Smooth muscle cell of the brain vasculature (primary cell): ENCODE results near the gene MAG.
"Not testable (repeated sequence)": the region's sequence is repeated elsewhere in the genome, so short reads cannot be mapped to it uniquely, and the experiment has no call there.

Experiments used
- DNase-seq: peaks from one replicate; pipeline ENCODE4 v3.0.0-alpha.2; 2012; ENCODE audit warnings: low read depth, low spot score

The MAG gene

DNA sequence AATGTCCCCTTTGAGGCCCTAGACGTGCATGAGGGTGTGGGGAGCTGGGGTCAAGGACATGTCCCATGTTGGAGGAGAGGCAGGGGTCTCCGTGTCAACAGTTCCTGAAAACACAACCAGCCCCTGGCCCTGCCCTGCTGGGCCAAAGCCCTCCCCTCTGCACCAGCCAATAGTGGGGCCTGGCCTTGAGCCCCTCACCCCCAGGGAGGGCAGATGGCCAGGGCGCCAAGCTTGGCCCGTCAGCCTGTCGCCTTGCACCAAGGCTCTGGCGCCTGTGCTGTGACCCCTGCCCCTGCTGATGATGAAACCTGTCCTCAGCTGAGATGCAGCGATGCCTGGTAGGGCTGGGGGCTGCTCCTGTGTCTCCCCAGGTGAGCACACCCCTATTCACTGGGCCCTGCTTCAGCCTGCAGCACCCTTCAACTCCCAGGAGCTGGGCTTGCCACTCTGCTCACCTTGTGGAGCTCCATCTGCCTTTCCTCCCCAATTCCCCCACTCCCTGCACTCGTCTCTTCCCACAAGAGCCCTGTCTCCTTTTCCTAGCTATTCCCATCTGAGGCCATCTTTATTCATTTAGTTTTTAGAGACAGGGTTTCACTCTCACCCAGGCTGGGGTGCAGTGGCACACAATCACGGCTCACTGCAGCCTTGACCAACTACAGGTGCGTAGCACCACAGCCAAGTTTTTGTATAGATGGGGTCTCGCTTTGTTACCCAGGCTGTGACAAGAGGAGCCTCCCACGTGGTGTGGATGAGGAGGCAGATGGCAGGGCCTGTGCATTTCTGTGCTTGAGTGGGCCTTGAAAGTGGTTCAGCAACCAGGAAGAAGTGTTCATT lies 11.8 kb upstream of the MAG start:
- no peak for DNase-seq

DNA sequence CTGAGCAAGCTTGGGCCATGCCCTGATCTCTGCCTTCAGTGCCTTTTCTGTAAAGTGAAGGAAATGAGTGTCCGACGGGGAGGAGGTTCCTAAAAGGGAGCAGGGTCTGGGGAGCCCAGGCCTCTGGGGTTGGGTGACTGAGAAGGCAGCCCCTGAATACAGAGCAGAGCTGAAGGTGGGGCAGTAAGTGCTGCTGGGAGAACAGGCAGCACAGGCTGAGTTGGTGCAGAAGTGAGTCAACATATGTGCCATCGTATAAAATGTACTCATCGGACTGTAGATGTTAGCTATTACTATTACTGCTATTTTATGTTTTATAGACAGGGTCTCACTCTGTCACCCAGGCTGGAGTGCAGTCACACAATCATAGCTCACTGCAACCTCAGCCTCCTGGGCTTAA lies 10.7 kb upstream of the MAG start:
- DNase-seq = no peak

DNA sequence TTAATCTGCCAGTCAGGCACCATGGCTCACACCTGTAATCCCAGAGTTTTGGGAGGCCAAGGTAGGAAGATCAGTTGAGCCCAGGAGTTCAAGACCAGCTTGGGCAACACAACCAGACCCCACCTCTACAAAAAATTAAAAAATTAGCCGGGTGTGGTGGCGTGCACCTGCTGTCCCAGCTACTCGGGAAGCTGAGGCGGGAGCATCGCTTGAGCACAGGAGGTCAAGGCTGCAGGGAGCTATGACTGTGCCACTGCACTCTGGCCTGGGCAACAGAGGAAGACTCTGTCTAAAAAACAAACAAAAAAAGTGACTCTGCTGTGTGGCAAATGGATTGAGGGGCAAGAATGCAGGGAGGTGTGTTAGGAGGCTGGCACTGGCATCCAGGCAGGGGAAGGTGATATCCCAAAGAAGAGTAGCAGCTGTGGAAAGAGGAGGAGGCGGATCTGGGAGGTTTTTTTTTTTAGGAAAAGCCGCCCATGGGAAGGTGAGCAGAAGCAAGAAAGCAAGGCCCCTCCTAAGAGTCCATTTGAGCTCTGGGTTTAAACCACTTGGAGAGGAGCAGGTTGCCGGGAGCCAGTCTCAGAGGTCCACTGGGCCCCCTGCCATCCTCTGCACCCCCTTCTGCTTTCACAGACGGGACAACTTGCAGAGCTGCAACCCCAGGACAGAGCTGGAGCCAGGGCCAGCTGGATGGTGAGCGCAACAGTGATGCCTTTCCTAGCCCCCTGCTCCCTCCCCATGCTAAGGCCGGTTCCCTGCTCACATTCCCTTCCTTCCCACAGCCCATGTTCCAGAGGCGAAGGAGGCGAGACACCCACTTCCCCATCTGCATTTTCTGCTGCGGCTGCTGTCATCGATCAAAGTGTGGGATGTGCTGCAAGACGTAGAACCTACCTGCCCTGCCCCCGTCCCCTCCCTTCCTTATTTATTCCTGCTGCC lies 7.5 kb upstream of the MAG start:
- no peak for DNase-seq

DNA sequence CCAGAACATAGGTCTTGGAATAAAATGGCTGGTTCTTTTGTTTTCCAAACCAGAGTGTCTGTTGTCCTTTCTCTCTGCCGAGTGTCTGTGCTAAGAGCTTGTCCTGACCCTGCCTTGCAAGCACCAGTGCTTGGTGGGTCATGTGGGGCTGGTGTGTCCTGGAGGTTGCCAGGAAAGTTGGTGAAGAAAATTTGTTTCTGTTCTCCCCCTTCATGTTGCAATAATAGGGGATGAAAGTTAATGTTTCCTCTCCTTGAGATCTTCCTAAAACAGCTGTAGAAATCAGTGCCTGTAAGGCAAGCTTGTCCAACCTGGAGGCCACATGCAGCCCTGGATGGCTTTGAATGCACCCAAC lies 6.9 kb upstream of the MAG start:
- DNase-seq = no peak

DNA sequence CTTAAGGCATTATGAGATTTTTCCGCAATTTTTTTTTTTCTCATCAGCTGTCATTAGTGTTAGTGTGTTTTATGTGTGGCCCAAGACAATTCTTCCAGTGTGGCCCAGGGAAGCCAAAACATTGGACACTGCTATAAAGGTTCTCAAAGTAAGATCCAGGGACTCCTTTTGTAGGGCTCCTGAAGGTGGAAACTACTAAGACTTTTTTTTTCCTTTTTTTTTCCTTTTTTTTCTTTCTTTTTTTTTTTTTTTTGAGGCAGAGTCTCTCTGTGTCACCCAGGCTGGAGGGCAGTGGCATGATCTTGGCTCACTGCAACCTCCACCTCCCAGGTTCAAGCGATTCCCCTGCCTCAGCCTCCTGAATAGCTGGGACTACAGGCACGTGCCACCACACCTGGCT lies 6.5 kb upstream of the MAG start:
- DNase-seq = not testable (repeated sequence)

DNA sequence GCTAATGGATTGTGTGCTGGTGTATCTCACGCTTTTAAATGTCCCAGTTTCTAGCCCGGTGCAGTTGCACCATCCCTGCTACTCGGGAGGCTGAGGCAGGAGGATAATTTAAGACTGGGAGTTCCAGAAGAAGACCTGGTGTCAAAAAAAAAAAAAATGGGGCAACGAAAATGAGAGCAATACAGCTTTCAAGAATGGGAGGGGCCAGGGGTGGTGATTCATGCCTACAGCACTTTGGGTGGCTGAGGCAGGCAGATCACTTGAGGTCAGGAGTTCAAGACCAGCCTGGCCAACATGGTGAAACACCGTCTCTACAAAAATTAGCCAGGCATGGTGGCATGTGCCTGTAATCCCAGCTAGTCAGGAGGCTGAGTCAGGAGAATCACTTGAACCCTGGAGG lies 5.9 kb upstream of the MAG start:
- DNase-seq = not testable (repeated sequence)

DNA sequence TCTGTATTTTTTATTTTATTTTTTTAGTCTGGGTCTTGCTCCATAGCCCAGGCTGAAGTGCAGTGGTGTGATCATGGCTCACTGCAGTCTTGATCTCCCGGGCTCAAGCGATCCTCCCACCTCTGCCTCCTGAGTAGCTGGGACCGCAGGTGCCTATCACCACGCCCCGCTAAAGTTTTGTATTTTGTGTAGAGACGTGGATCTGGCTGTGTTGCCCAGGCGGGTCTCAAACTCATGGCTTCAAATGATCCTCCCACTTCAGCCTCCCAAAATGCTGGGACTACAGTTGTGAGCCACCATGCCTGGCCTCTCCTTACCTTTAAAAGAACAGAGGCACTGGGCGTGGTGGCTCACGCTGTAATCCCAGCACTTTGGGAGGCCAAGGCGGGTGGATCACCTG lies 4.2 kb upstream of the MAG start:
- DNase-seq = no peak

DNA sequence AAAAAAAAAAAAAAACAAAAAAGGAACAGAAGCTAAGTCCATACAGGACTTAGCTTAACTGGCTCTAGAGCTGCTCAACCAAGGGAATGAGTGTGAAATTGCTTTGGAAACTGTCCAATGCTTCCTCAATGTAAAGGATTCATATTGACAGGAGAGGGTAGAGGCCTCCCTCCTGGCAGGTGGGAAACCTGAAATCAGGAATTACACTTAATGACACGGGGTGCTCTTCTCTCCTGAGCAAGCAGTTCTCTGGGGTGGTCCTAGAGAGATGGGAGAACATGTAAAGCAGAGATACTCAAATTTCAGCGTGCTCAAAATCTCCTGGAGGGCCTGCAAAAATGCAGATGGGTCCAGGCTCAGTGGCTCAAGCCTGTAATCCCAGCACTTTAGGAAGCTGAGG lies 3.6 kb upstream of the MAG start:
- DNase-seq = no peak

DNA sequence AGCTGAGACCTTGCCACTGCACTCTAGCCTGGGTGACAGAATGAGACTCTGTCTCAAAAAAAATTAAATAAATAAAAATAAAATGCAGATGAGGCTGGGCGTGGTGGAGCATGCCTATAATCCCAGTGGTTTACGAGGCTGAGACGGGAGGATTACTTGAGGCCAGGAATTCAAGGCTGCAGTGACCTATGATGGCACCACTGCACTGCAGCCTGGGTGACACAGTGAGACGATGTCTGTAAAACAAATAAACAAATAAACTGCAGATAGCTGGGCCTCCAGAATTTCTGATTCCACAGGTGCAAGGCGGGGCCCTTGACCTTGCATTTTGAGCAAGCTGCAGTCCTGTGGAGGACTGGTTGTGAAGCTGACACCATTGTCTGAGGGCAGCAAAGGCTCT lies 3.1 kb upstream of the MAG start:
- no peak for DNase-seq

DNA sequence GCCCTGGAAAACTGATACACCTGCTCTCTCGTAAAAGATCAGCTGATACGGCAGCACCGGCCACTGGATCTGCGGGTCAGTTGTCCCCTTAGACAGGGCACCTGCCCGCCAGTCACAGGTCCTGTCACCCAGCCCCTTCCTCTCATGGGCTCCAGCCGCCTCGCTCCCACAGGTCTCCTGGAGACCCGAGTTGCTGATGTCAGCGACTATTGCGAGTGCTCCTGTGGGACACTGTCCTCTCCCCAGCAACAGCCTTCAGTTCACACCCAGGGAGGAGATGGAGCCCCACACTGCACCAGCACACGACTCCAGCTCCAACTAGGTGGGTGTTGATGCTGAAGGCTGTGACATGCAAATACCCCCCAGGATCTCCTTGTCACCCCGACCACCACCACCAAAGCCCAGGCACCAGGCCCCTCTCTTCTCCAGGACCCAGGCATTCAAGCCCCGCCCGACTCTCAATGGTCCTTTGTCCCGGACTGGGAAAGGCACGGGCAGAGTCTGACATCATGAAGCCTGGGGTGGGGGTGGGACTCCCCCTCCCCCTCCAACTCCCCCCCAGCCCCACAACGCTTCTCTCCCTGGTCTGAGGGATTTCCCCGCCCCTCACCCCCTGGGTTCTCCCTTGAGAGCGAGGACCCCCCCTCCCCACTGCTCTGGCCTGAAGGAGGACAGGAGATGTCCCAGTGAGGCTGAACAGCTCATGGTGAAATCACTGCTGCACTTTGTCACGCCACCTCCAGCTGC lies 1.4 kb upstream of the MAG start:
- DNase-seq = no peak

DNA sequence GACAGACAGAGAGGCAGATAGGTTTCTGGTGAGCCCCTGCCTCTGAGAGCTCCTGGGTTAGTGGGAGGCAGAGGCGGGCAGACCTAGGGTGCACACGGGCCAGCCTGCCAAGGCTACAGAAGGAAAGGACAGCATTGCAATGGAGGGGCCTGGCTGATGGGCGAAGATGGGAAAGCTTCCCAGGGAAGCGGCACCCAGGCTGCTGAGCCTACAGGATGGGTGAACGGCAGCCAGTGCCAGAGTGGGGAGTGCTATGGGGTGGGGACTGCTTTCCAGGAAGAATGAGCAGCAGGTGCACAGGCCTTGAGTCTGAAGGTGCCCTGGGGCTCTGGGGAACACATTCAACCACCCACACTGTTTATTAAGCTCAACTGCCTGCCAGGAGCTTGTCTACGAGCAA lies 702 bp upstream of the MAG start:
- DNase-seq = no peak

DNA sequence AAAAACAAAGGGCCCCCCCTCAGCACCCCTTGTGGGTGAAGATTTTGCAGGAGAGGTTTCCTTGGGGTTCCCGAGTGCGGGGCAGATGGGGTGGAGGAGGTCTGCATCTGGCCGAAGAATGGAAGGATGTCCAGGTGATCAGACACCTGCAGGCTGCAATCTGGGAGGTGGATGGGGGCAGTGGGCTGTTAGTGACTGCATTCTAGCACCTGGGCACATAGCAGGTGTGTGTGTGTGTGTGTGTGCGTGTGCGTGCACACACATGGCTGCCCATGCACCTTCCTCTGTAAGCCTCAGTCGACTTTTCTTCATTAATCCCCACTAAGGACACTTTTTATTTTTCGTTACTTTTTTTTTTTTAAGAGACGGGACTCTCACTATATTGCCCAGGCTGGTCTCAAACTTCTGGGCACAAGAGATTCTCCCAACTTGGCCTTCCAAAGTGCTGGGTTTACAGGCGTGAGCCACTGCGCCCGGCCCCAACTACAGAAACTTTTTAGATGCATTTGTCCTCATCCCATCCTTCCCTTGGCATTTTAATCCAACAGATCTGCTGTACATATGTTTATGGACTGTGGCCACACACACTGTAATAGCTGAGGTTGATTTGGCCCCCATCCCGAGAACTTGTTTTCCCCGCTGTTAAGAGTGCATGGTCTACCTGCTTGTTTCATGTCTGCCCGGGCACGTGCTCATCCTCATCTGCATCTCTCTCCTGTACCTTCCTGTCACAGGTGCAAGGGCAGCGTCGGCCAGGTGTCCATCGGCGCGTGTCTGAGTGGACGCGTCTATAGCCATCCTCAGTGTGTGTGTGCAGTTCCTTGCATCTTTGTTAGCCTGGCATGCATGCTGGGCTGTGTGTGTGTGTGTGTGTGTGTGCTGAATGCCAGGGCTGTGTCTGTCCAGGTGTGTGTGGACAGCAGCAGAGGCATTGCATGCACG lies 731 bp downstream of the MAG start:
- no peak for DNase-seq

DNA sequence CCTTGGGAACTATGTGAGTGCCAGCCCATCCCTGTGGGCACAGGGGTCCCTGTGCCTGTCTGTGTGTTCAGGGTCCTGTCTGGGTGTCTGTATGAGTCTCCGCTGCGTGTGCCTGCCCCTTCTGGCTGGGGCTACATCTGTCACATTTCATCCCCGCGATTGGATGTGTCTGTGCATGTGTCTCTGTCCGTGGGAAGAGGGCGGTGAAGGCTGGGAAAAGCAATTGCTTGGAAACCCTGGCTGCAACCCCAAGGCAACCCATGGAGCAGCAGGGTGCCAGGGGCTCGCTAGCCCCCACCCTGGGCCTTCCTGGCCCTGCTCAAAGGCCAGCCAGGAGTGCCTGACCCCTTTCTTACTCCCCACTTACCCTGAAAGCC lies 1.4 kb downstream of the MAG start:
- no peak for DNase-seq

DNA sequence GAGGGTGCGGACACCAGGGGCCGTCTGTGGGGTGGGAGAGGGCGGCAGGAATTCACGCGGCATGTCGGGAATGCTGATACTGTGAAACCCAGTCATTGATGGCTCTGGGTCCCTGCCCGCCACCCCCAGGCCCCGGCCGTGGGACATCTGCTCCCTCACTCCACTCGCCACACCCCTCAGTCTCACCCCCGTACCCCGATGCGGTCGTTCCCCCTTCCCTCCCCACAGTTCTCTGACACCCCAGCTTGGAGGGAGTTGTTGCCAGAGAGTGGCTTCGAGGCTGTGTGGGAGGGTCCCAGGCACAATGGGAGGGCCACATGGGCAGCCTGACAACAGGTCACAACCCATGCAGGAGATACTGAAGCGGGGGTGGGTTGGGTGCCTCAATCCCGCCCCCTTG lies 1.8 kb downstream of the MAG start:
- no peak for DNase-seq

DNA sequence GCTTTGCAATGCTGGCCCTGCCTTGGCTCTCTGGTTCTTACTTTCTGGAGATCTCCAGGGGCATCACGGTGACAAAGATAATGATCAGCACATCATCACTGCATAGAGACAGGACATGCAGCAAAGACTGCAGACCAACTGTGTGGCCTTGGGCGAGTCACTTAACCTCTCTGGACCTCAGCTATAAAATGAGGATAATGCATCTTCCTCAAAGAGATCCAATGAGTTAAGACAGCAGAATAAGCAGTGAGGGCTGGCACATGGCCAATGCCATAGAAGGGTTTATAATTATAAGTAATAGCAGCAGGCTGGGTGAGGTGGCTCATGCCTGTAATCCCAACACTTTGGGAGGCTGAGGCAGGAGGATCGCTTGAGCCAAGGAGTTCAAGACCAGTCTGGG lies 2.4 kb downstream of the MAG start:
- DNase-seq = no peak

DNA sequence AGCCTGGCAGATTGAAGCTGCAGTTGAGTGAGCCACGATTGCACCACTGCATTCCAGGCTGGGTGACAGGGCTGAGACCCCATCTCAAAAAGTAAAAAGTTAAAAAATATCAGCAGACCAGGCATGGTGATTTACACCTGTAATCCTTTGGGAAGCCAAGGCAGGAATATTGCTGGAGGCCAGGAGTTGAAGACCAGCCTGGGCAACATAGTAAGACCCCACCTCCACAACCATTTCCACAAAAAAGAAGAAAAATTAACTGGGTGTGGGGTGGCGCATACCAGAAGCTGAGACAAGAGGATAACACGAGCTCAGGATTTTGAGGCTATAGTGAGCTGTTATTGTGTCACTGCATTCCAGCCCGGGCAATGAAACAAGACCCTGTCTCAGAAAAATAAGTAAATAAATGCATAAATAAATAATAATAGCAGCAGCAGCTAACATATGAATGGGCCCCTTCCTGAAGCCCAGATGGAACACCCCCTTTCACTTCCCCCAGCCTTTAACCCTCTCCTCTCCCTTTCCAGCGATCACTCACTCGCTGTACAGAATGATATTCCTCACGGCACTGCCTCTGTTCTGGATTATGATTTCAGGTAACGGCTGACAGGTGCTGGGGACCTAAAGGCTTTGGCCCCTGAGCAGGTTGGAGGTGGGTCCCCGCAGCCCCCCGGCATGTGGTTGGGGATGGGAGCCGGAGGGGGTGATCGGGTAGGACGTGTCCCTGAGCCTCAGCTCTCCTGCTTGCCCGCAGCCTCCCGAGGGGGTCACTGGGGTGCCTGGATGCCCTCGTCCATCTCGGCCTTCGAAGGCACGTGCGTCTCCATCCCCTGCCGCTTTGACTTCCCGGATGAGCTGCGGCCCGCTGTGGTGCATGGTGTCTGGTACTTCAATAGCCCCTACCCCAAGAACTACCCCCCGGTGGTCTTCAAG lies 3.2 kb downstream of the MAG start:
- no peak for DNase-seq

DNA sequence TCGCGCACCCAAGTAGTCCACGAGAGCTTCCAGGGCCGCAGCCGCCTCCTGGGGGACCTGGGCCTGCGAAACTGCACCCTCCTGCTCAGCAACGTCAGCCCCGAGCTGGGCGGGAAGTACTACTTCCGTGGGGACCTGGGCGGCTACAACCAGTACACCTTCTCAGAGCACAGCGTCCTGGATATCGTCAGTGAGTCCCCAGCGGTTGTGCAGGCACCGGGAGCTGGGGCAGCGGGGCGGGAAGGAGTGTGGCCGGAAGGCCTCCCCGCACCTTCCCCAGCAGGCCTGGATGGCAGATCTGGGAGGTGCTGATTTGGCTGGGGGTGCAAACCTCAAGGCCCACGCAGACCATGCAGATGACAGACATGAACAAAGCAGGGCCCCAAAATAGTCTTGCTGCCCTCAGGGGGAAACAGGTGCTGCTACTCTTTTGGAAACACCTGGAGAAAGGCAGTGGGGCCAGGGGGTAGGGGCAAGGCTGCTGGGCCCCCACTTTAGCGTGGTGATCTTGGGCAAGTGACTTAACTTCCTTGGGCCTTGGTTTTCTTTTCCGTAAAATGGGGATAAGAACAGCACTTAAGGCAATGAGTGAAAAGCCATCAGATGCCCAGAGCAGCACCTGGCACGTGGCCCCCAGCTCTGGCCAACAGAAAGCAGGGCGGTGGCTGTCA lies 4.0 kb downstream of the MAG start:
- DNase-seq = no peak

DNA sequence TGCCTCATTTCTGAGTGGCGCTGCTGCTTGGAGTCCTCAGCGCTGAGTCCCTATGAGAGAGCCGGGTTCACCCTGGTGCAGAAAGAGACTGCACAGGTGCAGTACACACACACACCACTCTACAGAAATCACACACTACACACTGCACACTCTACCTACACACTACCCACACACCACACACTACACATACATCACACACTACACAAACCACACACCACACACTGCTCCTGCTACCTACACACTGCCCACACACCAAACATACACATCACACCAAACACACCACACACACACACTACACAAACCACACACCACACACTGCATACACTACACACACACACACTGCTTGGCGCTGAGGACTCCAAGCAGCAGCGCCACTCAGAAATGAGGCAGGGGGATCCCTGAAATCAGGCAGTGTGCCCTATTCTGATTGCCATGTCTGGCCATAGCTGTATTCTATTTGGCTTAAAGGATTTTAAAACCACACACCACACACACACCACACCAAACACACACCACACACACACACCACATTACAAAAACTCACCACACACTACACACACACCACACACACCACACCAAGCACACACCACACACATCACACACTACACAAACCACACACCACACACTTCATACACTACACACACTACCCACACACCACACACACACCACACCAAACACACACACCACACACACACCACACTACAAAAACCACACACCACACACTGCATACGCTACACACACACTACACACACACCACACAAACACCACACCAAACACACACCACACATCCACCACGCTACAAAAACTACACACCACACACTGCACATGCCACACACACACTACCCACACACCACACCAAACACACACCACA lies 4.9 kb downstream of the MAG start:
- DNase-seq = no peak

DNA sequence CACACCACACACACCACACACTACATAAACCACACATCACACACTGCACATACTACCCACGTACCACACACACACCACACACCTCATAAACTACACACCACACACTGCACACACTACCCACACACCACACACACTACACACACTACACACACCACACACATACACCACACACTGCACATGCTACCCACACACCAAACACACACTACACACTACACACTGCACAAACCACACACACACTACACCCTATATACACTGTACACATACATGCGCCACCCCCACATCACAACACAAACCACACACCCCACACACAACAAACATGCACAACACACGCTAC lies 5.5 kb downstream of the MAG start:
- no peak for DNase-seq
